DND-41 (cell line): ENCODE results near the gene HIC2.
"Not testable (repeated sequence)": the region's sequence is repeated elsewhere in the genome, so short reads cannot be mapped to it uniquely, and the experiment has no call there.

Experiments used
- CTCF ChIP-seq: IDR thresholded peaks from 2 replicates; pipeline ENCODE4 v1.5.1; 2012; ENCODE audit warnings: borderline replicate concordance, low read length, moderate library complexity, mild to moderate bottlenecking; ENCODE audit not compliant: poor library complexity, severe bottlenecking; ENCODE audit errors: extremely low read depth
- EZH2 ChIP-seq: IDR thresholded peaks from 3 replicates; pipeline ENCODE4 v1.6.1; 2012; ENCODE audit warnings: borderline replicate concordance, low read depth, mild to moderate bottlenecking, moderate library complexity, low read length, inconsistent platforms; ENCODE audit not compliant: severe bottlenecking

- TF ChIP-seq EZH2, CTCF: not testable (repeated sequence)
These were observed 17.4 kb downstream of the HIC2 start for GRCh38 chr22:21434378-21435233.
